ENCODE data around the gene LFNG. TPM values are rescaled to one million over a fixed set of nuclear protein-coding genes. Genes with fewer than 3 reads are reported as not detected.

The LFNG gene
- total and polyA plus RNA-seq, 7 donors: 1.3 to 3.0 (median 2.4) TPM

DNA sequence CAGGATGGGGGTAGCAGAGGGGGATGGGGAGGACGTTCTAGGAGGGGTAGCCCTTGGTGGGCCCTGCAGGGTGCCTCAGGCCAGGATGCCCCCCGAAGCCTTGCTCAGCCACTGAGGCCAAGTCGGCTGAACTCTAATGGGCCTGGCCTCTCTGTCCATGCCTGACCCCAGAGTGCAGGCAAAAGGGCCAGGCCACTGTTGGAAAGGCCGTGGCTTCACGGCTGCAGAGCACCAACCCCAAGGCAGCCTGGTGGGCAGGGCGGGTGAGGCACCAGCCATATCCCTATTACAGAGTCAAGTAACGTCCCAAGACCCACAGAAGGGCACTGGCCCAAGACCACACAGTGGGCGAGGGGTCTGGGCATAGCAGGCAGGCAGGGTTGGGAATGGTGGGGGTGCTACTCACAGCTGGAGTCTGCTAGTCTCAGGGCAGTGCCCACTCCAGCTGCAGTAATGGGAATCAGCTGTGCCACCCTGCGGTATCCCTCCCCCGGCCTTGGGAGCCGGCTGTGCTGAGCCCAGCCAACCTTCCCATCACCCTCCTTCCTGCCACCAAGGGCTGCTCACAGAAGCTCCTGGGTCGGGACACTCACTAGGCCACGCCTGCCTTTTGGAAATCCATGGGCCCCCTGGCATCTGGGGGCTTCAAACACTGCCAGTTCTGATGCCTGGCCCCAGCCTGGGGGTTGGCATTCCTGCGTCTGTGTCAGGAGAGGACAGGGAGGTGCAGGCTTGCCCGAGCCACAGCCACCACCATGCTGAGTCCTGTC is 4.0 kb upstream of the LFNG start:
- Histone ChIP-seq H3K27ac (no peak overlapping the region), H3K4me3 (no peak overlapping the region), H3K36me3 (ENCODE audit: insufficient read depth in 1 of 2, low read depth in 1 of 2) (no peaks in the 10 kb centered on the region), H3K27me3 (ENCODE audit: insufficient read depth in 3 of 3, low read length in 2 of 3) (peaks cover 0 to 8% (median 4%) of the 10 kb centered on the region in 3 donors), H3K9me3 (no peaks in the 10 kb centered on the region), H3K4me1 (no peaks in the 10 kb centered on the region)
- no peak for DNase-seq
- TF ChIP-seq, protein P1, sequence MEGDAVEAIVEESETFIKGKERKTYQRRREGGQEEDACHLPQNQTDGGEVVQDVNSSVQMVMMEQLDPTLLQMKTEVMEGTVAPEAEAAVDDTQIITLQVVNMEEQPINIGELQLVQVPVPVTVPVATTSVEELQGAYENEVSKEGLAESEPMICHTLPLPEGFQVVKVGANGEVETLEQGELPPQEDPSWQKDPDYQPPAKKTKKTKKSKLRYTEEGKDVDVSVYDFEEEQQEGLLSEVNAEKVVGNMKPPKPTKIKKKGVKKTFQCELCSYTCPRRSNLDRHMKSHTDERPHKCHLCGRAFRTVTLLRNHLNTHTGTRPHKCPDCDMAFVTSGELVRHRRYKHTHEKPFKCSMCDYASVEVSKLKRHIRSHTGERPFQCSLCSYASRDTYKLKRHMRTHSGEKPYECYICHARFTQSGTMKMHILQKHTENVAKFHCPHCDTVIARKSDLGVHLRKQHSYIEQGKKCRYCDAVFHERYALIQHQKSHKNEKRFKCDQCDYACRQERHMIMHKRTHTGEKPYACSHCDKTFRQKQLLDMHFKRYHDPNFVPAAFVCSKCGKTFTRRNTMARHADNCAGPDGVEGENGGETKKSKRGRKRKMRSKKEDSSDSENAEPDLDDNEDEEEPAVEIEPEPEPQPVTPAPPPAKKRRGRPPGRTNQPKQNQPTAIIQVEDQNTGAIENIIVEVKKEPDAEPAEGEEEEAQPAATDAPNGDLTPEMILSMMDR (IDR thresholded peaks at IDR 0.05): no peak
- intact Hi-C loops (cut with DNase I): no loop called here
- WGBS, 3 donors: 48 to 68% (median 56%) methylated on average over 15 of the region's 15 CpGs
- ATAC-seq: no peak

DNA sequence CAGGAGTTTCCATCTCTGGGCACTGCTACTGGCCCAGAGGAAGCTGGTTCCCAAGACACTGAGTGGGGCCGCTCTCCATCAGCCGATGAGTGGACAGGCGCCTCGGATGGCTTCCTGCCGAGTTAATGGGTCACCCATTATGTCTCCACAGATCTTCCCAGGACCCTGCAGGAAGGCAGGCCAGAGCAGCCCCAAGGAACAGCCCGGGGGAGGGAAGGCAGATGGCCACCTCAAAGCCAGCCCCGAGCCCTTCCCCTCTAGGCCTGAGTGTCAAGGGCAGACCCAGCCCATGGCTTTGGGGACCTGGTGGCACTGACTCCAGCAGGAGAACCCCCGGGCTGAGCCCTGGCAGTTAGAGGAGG is 3.4 kb upstream of the LFNG start:
- Histone ChIP-seq H3K27me3 (ENCODE audit: insufficient read depth in 3 of 3, low read length in 2 of 3) (peaks cover 0 to 10% (median 7%) of the 10 kb centered on the region in 3 donors), H3K27ac (no peak overlapping the region), H3K4me1 (no peaks in the 10 kb centered on the region), H3K9me3 (no peaks in the 10 kb centered on the region), H3K4me3 (no peak overlapping the region), H3K36me3 (ENCODE audit: insufficient read depth in 1 of 2, low read depth in 1 of 2) (no peaks in the 10 kb centered on the region)
- intact Hi-C loops (cut with DNase I): no loop called here
- TF ChIP-seq, protein P1 (IDR thresholded peaks at IDR 0.05): no peak
- ATAC-seq: no peak
- DNase-seq: no peak
- 49 to 76% (median 56%) methylated on average over 8 of the region's 8 CpGs for WGBS, 3 donors

DNA sequence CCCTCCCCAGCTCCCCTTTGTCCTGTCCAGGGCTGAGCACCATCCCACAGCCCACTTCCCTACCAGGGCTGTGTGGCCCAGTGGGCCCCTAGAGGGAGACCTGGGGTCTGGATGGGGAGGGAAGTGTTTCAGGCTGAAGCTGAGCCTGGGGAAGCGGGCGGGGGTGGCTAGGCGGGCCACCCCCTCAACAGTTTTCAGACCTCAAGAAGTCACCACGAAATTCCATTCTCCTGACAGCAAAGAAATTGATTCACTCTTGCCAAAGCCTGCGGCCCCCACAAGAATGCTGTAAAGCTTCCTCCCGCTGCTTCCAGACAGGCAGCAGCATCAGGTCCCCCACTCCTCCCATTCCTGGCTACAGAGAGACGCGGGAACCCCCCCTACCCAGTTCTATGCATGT is 2.5 kb upstream of the LFNG start:
- no peaks in the 10 kb centered on the region for H3K4me1 ChIP-seq
- H3K9me3 ChIP-seq: no peaks in the 10 kb centered on the region
- H3K27me3 ChIP-seq (ENCODE audit: insufficient read depth in 3 of 3, low read length in 2 of 3): peaks cover 0 to 14% (median 11%) of the 10 kb centered on the region in 3 donors
- 70 to 77% (median 72%) methylated on average over 8 of the region's 8 CpGs for WGBS, 3 donors
- no peak overlapping the region for H3K4me3 ChIP-seq
- no peaks in the 10 kb centered on the region for H3K36me3 ChIP-seq (ENCODE audit: insufficient read depth in 1 of 2, low read depth in 1 of 2)
- H3K27ac ChIP-seq: no peak overlapping the region
- intact Hi-C loops (cut with DNase I): no loop called here
- DNase-seq (no peak), ATAC-seq (no peak)
- TF ChIP-seq, protein P1 (IDR thresholded peaks at IDR 0.05): no peak

DNA sequence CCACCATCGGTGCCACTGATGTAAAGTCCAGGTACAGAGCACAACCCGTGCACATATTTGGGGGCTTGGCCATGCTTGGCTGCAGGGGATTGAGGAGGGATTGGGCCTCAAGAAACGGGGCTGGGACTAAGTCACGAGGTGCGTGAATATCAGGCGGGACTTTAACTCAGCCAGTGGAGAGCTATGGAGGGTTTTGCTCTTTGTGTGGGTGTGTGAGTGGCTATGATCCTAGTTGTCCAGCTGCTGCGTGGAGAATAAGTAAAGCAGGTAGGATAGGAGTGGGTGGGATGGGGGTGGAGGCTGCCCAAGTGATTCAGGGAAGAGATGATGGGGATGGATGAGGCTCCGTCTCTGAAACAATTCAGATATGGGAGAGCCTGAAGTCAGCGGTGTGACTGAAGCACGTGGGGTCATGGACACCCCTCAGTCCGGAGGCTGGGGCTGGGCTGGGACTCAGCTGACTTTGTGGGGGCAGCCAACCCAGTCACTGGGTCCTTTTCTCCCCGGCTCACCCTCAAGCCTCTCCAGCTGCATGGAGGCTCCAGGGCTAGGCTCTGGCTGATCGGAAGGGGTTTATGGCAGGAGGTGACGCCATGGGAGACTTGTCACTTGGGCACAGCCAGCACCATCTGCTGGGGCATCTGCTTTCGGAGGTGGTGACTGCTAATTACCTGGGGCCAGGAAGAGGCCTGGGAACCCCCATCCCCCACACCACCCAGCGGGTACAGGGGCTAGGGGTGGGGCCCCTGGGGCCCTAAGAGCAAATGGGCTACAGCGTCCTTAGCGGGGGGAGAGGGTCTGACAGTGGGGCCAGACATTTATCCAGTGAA is 1.7 kb upstream of the LFNG start:
- no peak for ATAC-seq
- Histone ChIP-seq H3K27ac (no peak overlapping the region), H3K27me3 (ENCODE audit: insufficient read depth in 3 of 3, low read length in 2 of 3) (peaks cover 0 to 20% (median 18%) of the 10 kb centered on the region in 3 donors), H3K36me3 (ENCODE audit: insufficient read depth in 1 of 2, low read depth in 1 of 2) (no peaks in the 10 kb centered on the region), H3K4me3 (no peak overlapping the region), H3K4me1 (peaks cover 3% of the 10 kb centered on the region), H3K9me3 (no peaks in the 10 kb centered on the region)
- intact Hi-C loops (cut with DNase I): no loop called here
- DNase-seq: no peak
- WGBS, 3 donors: 72 to 76% (median 75%) methylated on average over 18 of the region's 18 CpGs
- TF ChIP-seq, protein P1 (IDR thresholded peaks at IDR 0.05): no peak

Data from psoas muscle (tissue), 8 donors.